HG03575 (cell line): ENCODE measurements around the gene TNIP2.

ENCODE experiments used
- ATAC-seq: cut with Tn5 transposase; IDR thresholded peaks from one replicate; pipeline ENCODE4 v1.9.1; 2021; ENCODE audit not compliant: unreplicated experiment, insufficient number of reproducible peaks, low FRiP score; ENCODE audit errors: extremely low read depth

Gene TNIP2

DNA sequence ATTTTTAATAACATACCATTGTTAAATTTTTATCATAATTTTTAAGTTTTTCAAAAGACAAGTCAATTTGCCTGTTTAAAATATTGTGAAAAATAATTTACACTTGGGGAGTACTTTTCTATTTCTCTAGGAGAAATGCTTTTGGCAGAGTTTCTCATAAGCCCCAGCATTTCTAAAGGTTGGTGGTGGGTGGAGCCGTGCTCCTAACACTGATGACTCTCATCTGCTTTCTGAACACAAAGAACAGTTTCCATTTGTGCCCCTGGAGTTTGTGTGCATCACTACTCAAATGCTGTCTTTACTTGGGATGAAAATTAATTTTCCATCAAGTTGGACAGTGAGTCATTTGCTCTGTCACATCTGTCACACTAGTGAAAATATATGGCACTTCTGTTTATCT is 57.6 kb downstream of the TNIP2 start:
- ATAC-seq: no peak

DNA sequence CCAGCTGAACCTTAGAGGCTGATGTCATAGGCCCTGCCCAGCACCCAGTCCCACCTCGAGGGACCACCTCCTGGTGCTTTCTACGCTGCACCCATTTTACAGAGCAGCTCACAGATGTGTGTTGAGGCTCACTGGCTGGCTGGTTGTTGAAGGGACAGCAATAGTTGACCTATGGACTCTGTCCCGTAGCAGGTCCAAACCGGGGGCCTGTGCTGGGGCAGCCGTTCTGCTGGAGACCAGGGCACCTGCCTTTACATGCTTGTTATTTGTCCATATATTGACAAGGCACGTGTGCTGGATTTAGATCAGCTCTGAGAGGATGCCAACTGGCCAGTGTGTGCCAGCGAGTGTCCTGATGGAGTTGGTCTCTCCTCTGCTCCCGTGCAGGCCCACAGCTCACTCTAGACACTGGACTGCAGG is 58.1 kb downstream of the TNIP2 start:
- no peak for ATAC-seq

DNA sequence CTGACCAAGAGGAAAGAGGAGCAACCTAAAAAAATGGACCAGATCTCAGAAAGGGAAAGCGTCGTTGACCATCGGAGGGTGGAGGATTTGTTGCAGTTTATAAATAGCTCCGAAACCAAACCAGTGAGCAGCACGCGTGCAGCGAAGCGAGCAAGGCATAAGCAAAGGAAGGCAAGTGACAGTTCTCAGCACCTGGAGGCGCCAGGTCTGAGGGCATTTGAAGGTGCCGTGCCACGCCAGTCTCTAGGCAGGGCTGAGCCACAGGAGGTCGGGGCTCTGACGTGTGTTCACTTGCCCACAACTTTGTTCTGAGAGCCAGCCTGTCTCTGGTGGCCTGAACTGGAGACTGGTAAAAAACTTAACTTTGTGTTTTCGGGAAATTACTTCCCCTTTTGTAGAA is 59.7 kb downstream of the TNIP2 start:
- ATAC-seq: peak; percentile 46

DNA sequence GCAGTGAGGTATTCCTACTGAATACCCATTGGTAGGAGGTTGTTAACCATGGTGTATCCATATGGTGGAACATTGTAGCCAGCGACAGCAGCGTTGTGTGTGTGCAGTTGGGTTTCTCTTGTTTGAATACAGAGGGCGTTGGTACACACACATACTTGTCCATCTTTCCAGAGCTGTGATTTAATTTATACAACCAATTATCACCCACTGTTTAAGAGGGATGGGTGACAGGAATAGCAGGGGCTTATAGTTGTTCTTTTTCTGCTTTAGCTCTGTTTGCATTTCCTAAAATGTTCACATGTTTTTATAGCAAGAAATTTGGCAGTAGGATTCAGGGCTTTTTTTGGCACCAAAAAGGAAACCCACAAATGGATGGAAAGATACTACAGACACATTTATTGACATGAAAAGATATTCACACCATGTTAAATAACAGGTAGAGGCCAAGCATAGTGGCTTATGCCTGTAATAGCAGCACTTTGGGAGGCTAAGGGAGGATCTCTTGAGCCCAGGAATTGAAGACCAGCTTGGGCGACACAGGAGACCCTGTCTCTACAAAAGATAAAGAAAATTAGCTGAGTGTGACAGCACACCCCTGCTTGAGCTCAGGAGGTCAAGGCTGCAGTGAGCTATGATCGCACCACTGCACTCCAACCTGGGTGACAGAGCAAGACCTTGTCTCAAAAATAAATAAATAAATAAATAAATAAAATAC is 60.6 kb downstream of the TNIP2 start:
- no peak for ATAC-seq

DNA sequence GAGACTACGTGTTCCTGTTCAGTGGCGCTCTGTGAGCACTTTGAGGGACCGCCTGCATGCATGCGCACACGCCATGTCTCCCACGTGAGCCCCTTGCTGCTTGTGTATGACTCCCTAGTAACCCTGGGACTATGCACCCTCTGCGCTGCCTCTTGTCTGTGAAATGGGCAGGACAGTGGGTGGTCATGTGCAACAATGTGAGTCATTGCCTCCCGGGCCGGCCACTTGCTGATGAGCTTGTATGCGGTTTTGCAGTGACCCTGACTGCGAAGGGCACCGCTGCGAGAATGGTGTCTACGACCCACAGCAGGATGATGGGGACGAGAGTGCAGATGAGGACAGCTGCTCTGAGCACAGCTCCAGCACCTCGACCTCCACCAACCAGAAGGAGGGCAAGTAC is 61.4 kb downstream of the TNIP2 start:
- no peak for ATAC-seq

DNA sequence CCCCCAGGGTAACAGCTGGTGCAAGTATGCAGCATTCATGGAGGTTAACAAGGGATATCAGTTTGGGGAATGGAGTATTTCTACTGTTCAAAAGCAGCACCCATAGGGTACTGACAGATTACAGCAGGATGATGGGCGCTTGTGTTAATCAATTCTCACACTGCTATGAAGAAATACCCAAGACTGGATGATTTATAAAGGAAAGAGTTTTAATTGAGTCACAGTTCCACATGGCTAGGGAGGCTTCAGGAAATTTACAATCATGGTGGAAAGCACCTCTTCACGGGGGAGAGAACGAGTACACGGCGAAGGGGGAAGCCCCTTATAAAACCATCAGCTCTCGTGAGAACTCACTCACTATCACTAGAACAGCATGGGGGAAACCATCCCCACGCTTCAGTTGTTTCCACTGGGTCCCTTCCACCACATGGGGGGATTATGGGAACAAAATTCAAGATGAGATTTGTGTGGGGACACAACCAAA is 64.1 kb downstream of the TNIP2 start:
- no peak for ATAC-seq
